Spleen (tissue), 7 donors: ENCODE measurements around the gene MBIP.

Experiments used
- CTCF ChIP-seq, 11 experiments: fragments of 200-600 bp in 7 of 11; fragments of 450-650 bp in 4 of 11; sonication (generic) in 4 of 11; IDR thresholded peaks in 8 of 11; conservative IDR thresholded peaks in 3 of 11; 1 replicate in 7 of 11; 2 replicates in 4 of 11; pipeline versions ENCODE4 v1.4.0 to v1.8.0; 2016 to 2021; ENCODE audit warnings: antibody characterized with exemption in 11 of 11, inconsistent platforms in 4 of 11, mild to moderate bottlenecking in 1 of 11
- POLR2AphosphoS5 ChIP-seq, 3 donors: sonication (generic); formaldehyde crosslinking; IDR thresholded peaks; one replicate each; pipeline ENCODE4 v1.5.1; 2017; ENCODE audit warnings: antibody characterized with exemption in 3 of 3
- donor health status: DM: no; HTN: no; CAD: no; lungs with moderate emphysema.
- donor health status: DM: no; HTN: no; CAD: no.
- donor health status: DM: no; HTN: no; CAD: no.

- no peak for TF ChIP-seq CTCF (IDR thresholded peaks at IDR 0.05 in 8 of 11, conservative IDR thresholded peaks at IDR 0.05 in 3 of 11)
- no peak for TF ChIP-seq POLR2AphosphoS5 (IDR thresholded peaks at IDR 0.05)
Measured at GRCh38 chr14:36315159-36315853, 5.1 kb downstream of the MBIP start.
